ENCODE measurements around the gene LEFTY1. TPM values are rescaled to one million over a fixed set of nuclear protein-coding genes. Genes with fewer than 3 reads are reported as not detected.

The LEFTY1 gene
- total RNA-seq, 1 donor from 2014 or later, result 0.31 TPM

DNA sequence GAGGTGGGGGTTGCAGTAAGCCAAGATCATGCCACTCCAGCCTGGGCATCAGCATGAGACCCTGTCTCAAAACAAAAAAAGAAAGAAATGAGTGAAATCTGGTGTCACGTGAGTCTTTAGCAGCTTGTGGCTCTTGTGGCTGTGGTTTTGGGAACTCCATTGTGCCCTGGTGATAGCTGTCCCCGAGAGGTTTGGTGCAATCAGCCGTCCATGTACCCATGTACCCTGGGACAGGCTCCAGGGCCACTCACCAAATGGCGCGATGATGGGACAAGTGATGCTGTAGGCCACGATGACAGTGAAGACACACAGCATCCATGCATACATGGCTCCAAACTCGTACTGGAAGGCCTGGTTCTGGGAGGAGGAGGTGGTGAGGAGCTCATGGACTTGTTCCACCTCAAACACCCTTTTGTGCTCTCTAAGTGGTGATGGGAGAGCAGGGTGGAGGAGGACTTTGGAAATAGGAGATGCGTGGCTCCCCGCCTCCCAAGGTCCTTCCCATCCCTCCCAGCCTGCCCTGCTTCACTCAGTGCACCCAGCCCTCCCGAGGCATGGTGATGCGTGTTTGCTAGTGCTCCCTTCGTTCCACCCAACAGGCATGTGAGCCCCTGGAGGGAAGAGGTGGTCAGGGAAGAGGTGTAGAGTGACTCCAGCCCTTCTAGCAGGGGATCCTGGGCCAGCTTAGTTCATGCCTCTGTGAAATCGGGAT, 36.4 kb downstream of the LEFTY1 start:
- no peaks in the 10 kb centered on the region for H3K27me3 Mint-ChIP-seq
- DNase-seq (ENCODE audit: extremely low spot score, unreplicated experiment), result no peak
- H3K36me3 Mint-ChIP-seq, result peaks cover 25% of the 10 kb centered on the region
- no peak for TF ChIP-seq CTCF (conservative IDR thresholded peaks at IDR 0.05)
- H3K27ac Mint-ChIP-seq, result no peak overlapping the region
- H3K4me1 Mint-ChIP-seq (ENCODE audit: unreplicated experiment), result peaks cover 9% of the 10 kb centered on the region
- H3K9me3 Mint-ChIP-seq, result no peaks in the 10 kb centered on the region
- H3K4me3 Mint-ChIP-seq, result no peak overlapping the region

GRCh38 chr1:225851805-225852204, 37.1 kb downstream of the LEFTY1 start:
- DNase-seq (ENCODE audit: extremely low spot score, unreplicated experiment), result no peak
- H3K9me3 Mint-ChIP-seq, result no peaks in the 10 kb centered on the region
- H3K27ac Mint-ChIP-seq, result no peak overlapping the region
- no peak overlapping the region for H3K4me3 Mint-ChIP-seq
- peaks cover 9% of the 10 kb centered on the region for H3K4me1 Mint-ChIP-seq (ENCODE audit: unreplicated experiment)
- H3K36me3 Mint-ChIP-seq, result peaks cover 25% of the 10 kb centered on the region
- no peaks in the 10 kb centered on the region for H3K27me3 Mint-ChIP-seq
- TF ChIP-seq CTCF (conservative IDR thresholded peaks at IDR 0.05), result no peak

GRCh38 chr1:225850370-225850769, 38.6 kb downstream of the LEFTY1 start:
- no peak for DNase-seq (ENCODE audit: extremely low spot score, unreplicated experiment)
- Mint-ChIP-seq H3K9me3 (no peaks in the 10 kb centered on the region), H3K36me3 (peaks cover 25% of the 10 kb centered on the region)

GRCh38 chr1:225849925-225850324, 39.0 kb downstream of the LEFTY1 start:
- no peak for DNase-seq (ENCODE audit: extremely low spot score, unreplicated experiment)
- no peaks in the 10 kb centered on the region for H3K27me3 Mint-ChIP-seq
- no peak for TF ChIP-seq CTCF (conservative IDR thresholded peaks at IDR 0.05)
- H3K36me3 Mint-ChIP-seq, result peaks cover 25% of the 10 kb centered on the region
- no peak overlapping the region for H3K4me3 Mint-ChIP-seq
- H3K9me3 Mint-ChIP-seq, result no peaks in the 10 kb centered on the region
- H3K4me1 Mint-ChIP-seq (ENCODE audit: unreplicated experiment), result peaks cover 17% of the 10 kb centered on the region
- no peak overlapping the region for H3K27ac Mint-ChIP-seq

More at GRCh38 chr1:225850370-225850769, 38.6 kb downstream of the LEFTY1 start:
- TF ChIP-seq CTCF (conservative IDR thresholded peaks at IDR 0.05), result no peak
- no peak overlapping the region for H3K27ac Mint-ChIP-seq
- H3K27me3 Mint-ChIP-seq, result no peaks in the 10 kb centered on the region
- peaks cover 14% of the 10 kb centered on the region for H3K4me1 Mint-ChIP-seq (ENCODE audit: unreplicated experiment)
- H3K4me3 Mint-ChIP-seq, result no peak overlapping the region

DNA sequence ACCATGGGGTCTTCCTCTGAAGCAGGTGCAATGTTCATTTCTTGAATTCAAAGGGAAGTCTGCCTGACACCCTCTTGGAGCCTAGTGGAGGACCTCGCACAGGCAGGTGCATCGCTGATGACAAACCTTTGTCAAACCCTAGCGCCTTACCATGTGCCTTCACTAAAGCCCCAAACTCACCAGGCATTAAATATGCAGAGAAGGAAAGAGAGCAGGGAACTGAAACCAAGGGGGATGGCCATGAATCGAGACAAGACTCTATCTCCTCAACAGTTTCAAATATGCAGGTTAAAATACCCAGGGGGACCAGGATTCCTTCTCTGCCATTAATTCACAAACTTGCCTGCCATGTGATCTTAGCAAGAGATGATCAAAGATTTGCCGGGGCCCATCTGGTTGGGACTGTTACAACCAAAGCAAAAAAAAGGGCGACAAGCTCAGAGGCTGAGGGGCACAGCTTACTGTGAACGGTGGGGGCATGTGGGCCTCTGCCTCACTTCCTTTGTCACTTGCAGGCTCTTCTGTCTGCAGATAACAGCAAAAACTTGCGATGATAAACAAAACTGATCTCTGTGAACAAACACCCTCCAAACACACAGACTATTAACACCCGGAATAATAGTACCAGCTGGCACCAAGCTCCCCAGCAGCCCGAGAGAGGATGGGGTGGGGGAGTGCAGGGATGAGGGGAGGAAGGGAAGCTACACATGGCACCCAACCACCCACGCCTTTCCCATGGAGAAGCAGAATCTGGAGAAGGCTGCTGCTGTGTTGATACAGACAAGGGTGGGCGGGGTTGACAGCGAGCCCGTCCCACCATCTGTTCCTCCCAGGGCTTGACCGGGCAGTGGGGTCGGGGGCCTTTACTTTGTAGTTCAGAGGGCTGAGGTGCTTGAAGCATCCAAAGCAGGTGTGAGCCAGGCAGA, 40.7 kb downstream of the LEFTY1 start:
- Mint-ChIP-seq H3K27ac (no peak overlapping the region), H3K4me3 (no peak overlapping the region)

More for the DNA sequence above, 40.7 kb downstream of the LEFTY1 start:
- peaks cover 17% of the 10 kb centered on the region for H3K4me1 Mint-ChIP-seq (ENCODE audit: unreplicated experiment)
- TF ChIP-seq CTCF (conservative IDR thresholded peaks at IDR 0.05), result no peak
- H3K9me3 Mint-ChIP-seq, result no peaks in the 10 kb centered on the region
- H3K36me3 Mint-ChIP-seq, result peaks cover 18% of the 10 kb centered on the region
- H3K27me3 Mint-ChIP-seq, result no peaks in the 10 kb centered on the region
- no peak for DNase-seq (ENCODE audit: extremely low spot score, unreplicated experiment)
